PC-9 (cell line): ENCODE measurements around the gene FALEC. TPM values are rescaled to one million over a fixed set of nuclear protein-coding genes. Genes with fewer than 3 reads are reported as not detected.

Experiments
- BruUV-seq: library from RNA; stranded (reverse); fragments of 400-500 nt; replicated peaks from 2 replicates; lab custom pipeline; 2021; lab: Mats Ljungman, UMichigan
- CTCF ChIA-PET: fragments of 300-600 bp; sonication (Branson Sonifier 250); formaldehyde crosslinking; loops from one replicate; lab custom pipeline; 2022; ENCODE audit warnings: antibody characterized with exemption; lab: Charles Lee
- POLR2A ChIA-PET: fragments of 300-600 bp; sonication (Branson Sonifier 250); formaldehyde crosslinking; loops from one replicate; lab custom pipeline; 2022; ENCODE audit warnings: antibody characterized with exemption; ENCODE audit not compliant: unreplicated experiment; lab: Charles Lee
- DNase-seq, 2 experiments: peaks; one replicate each; pipeline versions ENCODE4 v3.0.0 to v3.0.0-alpha.2; 2015 to 2022; ENCODE audit warnings: mixed read lengths in 1 of 2
- H2AFZ ChIP-seq: fragments of 200-600 bp; sonication (generic); 2 replicates; pipeline ENCODE4 v1.8.1; 2017; ENCODE audit warnings: antibody characterized with exemption
- H3F3A ChIP-seq: fragments of 200-600 bp; sonication (generic); 2 replicates; pipeline ENCODE4 v1.8.1; 2017; ENCODE audit warnings: antibody characterized with exemption, mild to moderate bottlenecking, low read depth; ENCODE audit not compliant: insufficient read depth
- H3K27ac ChIP-seq: fragments of 200-600 bp; sonication (generic); 2 replicates; pipeline ENCODE4 v1.6.1; 2016; ENCODE audit warnings: mixed run types
- H3K27me3 ChIP-seq: fragments of 200-600 bp; sonication (generic); 2 replicates; pipeline ENCODE4 v1.6.1; 2016; ENCODE audit warnings: low read depth, mixed run types; ENCODE audit not compliant: insufficient read depth
- H3K36me3 ChIP-seq: fragments of 200-600 bp; sonication (generic); 2 replicates; pipeline ENCODE4 v1.6.1; 2016; ENCODE audit warnings: low read depth, mixed run types
- H3K4me1 ChIP-seq: fragments of 200-600 bp; sonication (generic); replicated peaks from 2 replicates; pipeline ENCODE4 v1.6.1; 2016; ENCODE audit warnings: mixed run types; ENCODE audit not compliant: insufficient read depth
- H3K4me2 ChIP-seq: fragments of 200-600 bp; sonication (generic); 2 replicates; pipeline ENCODE4 v1.6.1; 2017; ENCODE audit warnings: mixed run types
- H3K4me3 ChIP-seq: fragments of 200-600 bp; sonication (generic); 2 replicates; pipeline ENCODE4 v1.6.1; 2016; ENCODE audit warnings: mixed run types
- H3K79me2 ChIP-seq: fragments of 200-600 bp; sonication (generic); 2 replicates; pipeline ENCODE4 v1.6.1; 2017; ENCODE audit warnings: low read depth, mixed run types
- H3K9me2 ChIP-seq: fragments of 200-600 bp; sonication (generic); 2 replicates; pipeline ENCODE4 v1.8.1; 2017; ENCODE audit warnings: mild to moderate bottlenecking; ENCODE audit not compliant: insufficient read depth
- H3K9me3 ChIP-seq: fragments of 200-600 bp; sonication (generic); 2 replicates; pipeline ENCODE4 v1.8.1; 2016; ENCODE audit warnings: low read depth; ENCODE audit not compliant: insufficient read depth
- H4K20me1 ChIP-seq: fragments of 200-600 bp; sonication (generic); 2 replicates; pipeline ENCODE4 v1.8.1; 2017; ENCODE audit not compliant: insufficient read depth
- CTCF ChIP-seq: fragments of 200-600 bp; sonication (generic); conservative IDR thresholded peaks from 2 replicates; pipeline ENCODE4 v1.6.1; 2017; ENCODE audit warnings: mixed run types, antibody characterized with exemption, mild to moderate bottlenecking, moderate library complexity
- EZH2 ChIP-seq: fragments of 200-600 bp; sonication (generic); IDR thresholded peaks from 2 replicates; pipeline ENCODE4 v1.8.0; 2017; ENCODE audit warnings: antibody characterized with exemption, low read depth
- intact Hi-C: fragments of 100-400 bp; cut with micrococcal nuclease; formaldehyde crosslinking; loops from one replicate; pipeline ENCODE4 v1.10.0; 2022; ENCODE audit not compliant: unreplicated experiment
- total RNA-seq: library from RNA; stranded (reverse); gene quantifications from 2 replicates; pipeline ENCODE4 v1.2.3, GENCODE V29; 2021

FALEC gene
- total RNA-seq, 1 experiment from 2014 or later: 0.94 TPM

GRCh38 chr1:150484861-150485260 lies 30.7 kb upstream of the FALEC start:
- ChIA-PET POLR2A (no interaction called here), CTCF (interaction anchor here (0.6 to 0.7 kb wide), 2 partner anchors 145 to 437 kb away, joined by 4 read pairs; no protein-coding TSS in a partner anchor)
- Histone ChIP-seq H3K27me3 (no peaks in the 10 kb centered on the region), H3K4me2 (no peak overlapping the region), H3K79me2 (peaks cover 14% of the 10 kb centered on the region), H3K9me3 (no peaks in the 10 kb centered on the region), H2AFZ (peak overlapping the region; percentile 64; the same call in 1 of the 2 replicates), H3K4me3 (no peak overlapping the region), H3K4me1 (peaks cover 8% of the 10 kb centered on the region; the same call in 1 of the 2 replicates), H3K9me2 (no peaks in the 10 kb centered on the region), H3K36me3 (peaks cover 9% of the 10 kb centered on the region; the same call in 1 of the 2 replicates), H4K20me1 (no peaks in the 10 kb centered on the region), H3F3A (peaks cover 18% of the 10 kb centered on the region; the same call in 1 of the 2 replicates), H3K27ac (no peak overlapping the region)
- no peak for TF ChIP-seq EZH2
- TF ChIP-seq CTCF: 0 out of 2 replicates have a peak, but pooled peaks have one; percentile 23
- intact Hi-C loops: loop anchor here (5.0 kb wide), 2 partner anchors 47 to 67 kb away; no protein-coding TSS in a partner anchor
- DNase-seq: peak in 1 of 2 experiments; percentile 22
- BruUV-seq: no TSS peak

GRCh38 chr1:150486966-150487762 lies 28.4 kb upstream of the FALEC start, which contains the start of gene TARS2:
TARS2 (plus strand) TSS chr1:150487419; CDS start chr1:150487451, 32 bp downstream.
- Histone ChIP-seq H2AFZ (peak within 1 kb of the TSS; percentile 86), H3K27me3 (no peaks in the 10 kb centered on the region), H4K20me1 (no peaks in the 10 kb centered on the region), H3K36me3 (peaks cover 9% of the 10 kb centered on the region), H3K27ac (peak within 1 kb of the TSS; percentile 18; the same call in 1 of the 2 replicates), H3K4me1 (peaks cover 8% of the 10 kb centered on the region; the same call in 1 of the 2 replicates), H3K9me2 (no peaks in the 10 kb centered on the region), H3K79me2 (peaks cover 14% of the 10 kb centered on the region), H3K9me3 (no peaks in the 10 kb centered on the region), H3K4me3 (peak within 1 kb of the TSS; percentile 81), H3F3A (peaks cover 18% of the 10 kb centered on the region; the same call in 1 of the 2 replicates), H3K4me2 (peak within 1 kb of the TSS; percentile 91)
- CTCF ChIA-PET: interaction anchor here (0.5 kb wide), 1 partner anchor 74 kb away, joined by 6 read pairs; no protein-coding TSS in a partner anchor
- no TSS peak for BruUV-seq
- POLR2A ChIA-PET: interaction anchor here (0.6 to 0.9 kb wide), 4 partner anchors 29 to 768 kb away, joined by 3 to 5 read pairs (median 3); partner anchors contain the start of genes PSMD4 and RPRD2
- DNase-seq: peak; percentile 95 to 97
- peak; percentile 61 for TF ChIP-seq CTCF
- TF ChIP-seq EZH2: no peak
- intact Hi-C loops: loop anchor here (5.0 kb wide), 2 partner anchors 45 to 65 kb away; no protein-coding TSS in a partner anchor

- H3K4me3 ChIP-seq: peak overlapping the region; percentile 81
- peaks cover 8% of the 10 kb centered on the region; the same call in 1 of the 2 replicates for H3K4me1 ChIP-seq
- ChIA-PET POLR2A (interaction anchor here (0.6 kb wide), 3 partner anchors 124 to 767 kb away, joined by 3 to 8 read pairs (median 3); partner anchors contain the start of genes PSMD4 and RPRD2), CTCF (no interaction called here)
- H2AFZ ChIP-seq: peak overlapping the region; percentile 86
- no peaks in the 10 kb centered on the region for H4K20me1 ChIP-seq
- no peaks in the 10 kb centered on the region for H3K9me2 ChIP-seq
- H3K36me3 ChIP-seq: peaks cover 9% of the 10 kb centered on the region
- H3K27me3 ChIP-seq: no peaks in the 10 kb centered on the region
- TF ChIP-seq CTCF (no peak), EZH2 (no peak)
- peaks cover 17% of the 10 kb centered on the region; the same call in 1 of the 2 replicates for H3F3A ChIP-seq
- H3K4me2 ChIP-seq: peak overlapping the region; percentile 91
- no peak overlapping the region for H3K27ac ChIP-seq
- peaks cover 14% of the 10 kb centered on the region for H3K79me2 ChIP-seq
- no peak for DNase-seq
- H3K9me3 ChIP-seq: no peaks in the 10 kb centered on the region
- TSS peak; percentile 67 for BruUV-seq
- intact Hi-C loops: loop anchor here (5.0 kb wide), 2 partner anchors 45 to 65 kb away; no protein-coding TSS in a partner anchor
Observed at GRCh38 chr1:150487763-150488115, 27.8 kb upstream of the FALEC start.
